MCF 10A (cell line): Measurements from ENCODE around the gene DHRS11. TPM values are rescaled to one million over a fixed set of nuclear protein-coding genes. Genes with fewer than 3 reads are reported as not detected.

ENCODE experiments used
- BruUV-seq: library from RNA; stranded (reverse); fragments of 400-500 nt; replicated peaks from 2 replicates; lab custom pipeline; 2021; lab: Mats Ljungman, UMichigan
- CTCF ChIA-PET: fragments of 300-600 bp; sonication (Branson Sonifier 250); formaldehyde crosslinking; extraction: SDS; loops from one replicate; lab custom pipeline; 2021; ENCODE audit warnings: antibody characterized with exemption, inconsistent platforms; lab: Yijun Ruan, JAX
- POLR2A ChIA-PET: fragments of 300-600, 350-650 bp; sonication (Branson Sonifier 250); formaldehyde crosslinking; extraction: SDS; loops from one replicate; lab custom pipeline; 2020; ENCODE audit warnings: antibody characterized with exemption, inconsistent platforms; lab: Yijun Ruan, JAX
- DNase-seq: peaks from one replicate; pipeline ENCODE4 v3.0.0-alpha.2; 2018; ENCODE audit not compliant: unreplicated experiment
- H3K27ac Mint-ChIP-seq: one replicate; pipeline ENCODE4 v1.8.0; 2022; ENCODE audit warnings: mild to moderate bottlenecking, low read depth, mixed read lengths; ENCODE audit not compliant: unreplicated experiment
- H3K27me3 Mint-ChIP-seq: one replicate; pipeline ENCODE4 v1.8.0; 2022; ENCODE audit warnings: mixed read lengths; ENCODE audit not compliant: insufficient read depth, unreplicated experiment
- H3K36me3 Mint-ChIP-seq: one replicate; pipeline ENCODE4 v1.8.0; 2022; ENCODE audit warnings: mild to moderate bottlenecking, moderate library complexity, mixed read lengths; ENCODE audit not compliant: insufficient read depth, unreplicated experiment
- H3K4me1 Mint-ChIP-seq: one replicate; pipeline ENCODE4 v1.8.0; 2022; ENCODE audit warnings: mixed read lengths; ENCODE audit not compliant: insufficient read depth, unreplicated experiment
- H3K4me3 Mint-ChIP-seq: one replicate; pipeline ENCODE4 v1.8.0; 2022; ENCODE audit warnings: mild to moderate bottlenecking, moderate library complexity, mixed read lengths; ENCODE audit not compliant: unreplicated experiment
- H3K9me3 Mint-ChIP-seq: one replicate; pipeline ENCODE4 v1.8.0; 2022; ENCODE audit warnings: mixed read lengths; ENCODE audit not compliant: unreplicated experiment
- intact Hi-C: fragments of 100-400 bp; cut with micrococcal nuclease; formaldehyde crosslinking; loops from 2 replicates; pipeline ENCODE4 v1.14.1; 2022
- total RNA-seq: library from RNA; stranded (reverse); gene quantifications from 2 replicates; pipeline ENCODE4 v1.2.3, GENCODE V29; 2022
- TF ChIP-seq, protein P1 (sequence below): fragments of 200-600 bp; IDR thresholded peaks from one replicate; pipeline ENCODE4 v1.8.0; 2022; ENCODE audit warnings: antibody characterized with exemption, mild to moderate bottlenecking; ENCODE audit not compliant: unreplicated experiment

Gene DHRS11
- total RNA-seq, 1 experiment from 2014 or later, result 14.7 TPM

- Mint-ChIP-seq H3K36me3 (peaks cover 21% of the 10 kb centered on the region), H3K4me3 (peak overlapping the region; percentile 96), H3K9me3 (no peaks in the 10 kb centered on the region), H3K27me3 (no peaks in the 10 kb centered on the region), H3K27ac (peak overlapping the region; percentile 95), H3K4me1 (peaks cover 22% of the 10 kb centered on the region)
- POLR2A ChIA-PET, result interaction anchor here (0.6 to 8.0 kb wide), 22 partner anchors 9 to 945 kb away, joined by 3 to 266 read pairs (median 4); partner anchors contain the start of genes AATF, DHRS11, MRM1 and MYO19
- TF ChIP-seq, protein P1, sequence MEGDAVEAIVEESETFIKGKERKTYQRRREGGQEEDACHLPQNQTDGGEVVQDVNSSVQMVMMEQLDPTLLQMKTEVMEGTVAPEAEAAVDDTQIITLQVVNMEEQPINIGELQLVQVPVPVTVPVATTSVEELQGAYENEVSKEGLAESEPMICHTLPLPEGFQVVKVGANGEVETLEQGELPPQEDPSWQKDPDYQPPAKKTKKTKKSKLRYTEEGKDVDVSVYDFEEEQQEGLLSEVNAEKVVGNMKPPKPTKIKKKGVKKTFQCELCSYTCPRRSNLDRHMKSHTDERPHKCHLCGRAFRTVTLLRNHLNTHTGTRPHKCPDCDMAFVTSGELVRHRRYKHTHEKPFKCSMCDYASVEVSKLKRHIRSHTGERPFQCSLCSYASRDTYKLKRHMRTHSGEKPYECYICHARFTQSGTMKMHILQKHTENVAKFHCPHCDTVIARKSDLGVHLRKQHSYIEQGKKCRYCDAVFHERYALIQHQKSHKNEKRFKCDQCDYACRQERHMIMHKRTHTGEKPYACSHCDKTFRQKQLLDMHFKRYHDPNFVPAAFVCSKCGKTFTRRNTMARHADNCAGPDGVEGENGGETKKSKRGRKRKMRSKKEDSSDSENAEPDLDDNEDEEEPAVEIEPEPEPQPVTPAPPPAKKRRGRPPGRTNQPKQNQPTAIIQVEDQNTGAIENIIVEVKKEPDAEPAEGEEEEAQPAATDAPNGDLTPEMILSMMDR, result no peak
- intact Hi-C loops, result no loop called here
- CTCF ChIA-PET, result interaction anchor here (0.6 to 1.4 kb wide), 6 partner anchors 9 to 370 kb away, joined by 3 to 5 read pairs (median 4); no protein-coding TSS in a partner anchor
- no TSS peak for BruUV-seq
- no peak for DNase-seq
These were observed 45.1 kb upstream of the DHRS11 start for GRCh38 chr17:36546418-36547093.

DNA sequence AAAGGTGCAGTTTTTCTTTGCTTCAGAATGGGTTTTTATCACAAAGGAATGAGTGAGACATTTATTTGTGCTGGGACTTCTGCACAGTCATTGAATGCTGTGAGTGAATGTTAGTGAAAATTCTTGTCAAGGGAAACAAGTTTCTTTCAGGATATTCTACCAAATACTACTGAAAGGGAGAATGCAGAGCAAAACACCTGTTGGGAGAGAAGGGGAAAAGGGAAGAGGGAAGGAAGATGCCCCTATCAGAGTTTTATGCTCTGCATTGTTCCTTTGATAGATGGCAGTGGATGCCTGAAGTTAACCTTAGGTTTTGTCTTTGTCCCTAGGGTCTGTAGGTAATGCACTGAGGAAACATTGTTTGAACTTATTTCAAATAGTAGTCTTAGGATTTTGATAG is 43.9 kb upstream of the DHRS11 start:
- no peaks in the 10 kb centered on the region for H3K9me3 Mint-ChIP-seq
- H3K36me3 Mint-ChIP-seq, result peaks cover 31% of the 10 kb centered on the region
- ChIA-PET POLR2A (interaction anchor here (0.7 to 8.0 kb wide), 9 partner anchors 9 to 769 kb away, joined by 3 to 266 read pairs (median 3); partner anchors contain the start of genes MRM1, MYO19 and PIGW), CTCF (no interaction called here)
- intact Hi-C loops, result no loop called here
- no peaks in the 10 kb centered on the region for H3K27me3 Mint-ChIP-seq
- TF ChIP-seq, protein P1, result no peak
- peak overlapping the region; percentile 96 for H3K4me3 Mint-ChIP-seq
- DNase-seq, result no peak
- peak overlapping the region; percentile 78 for H3K27ac Mint-ChIP-seq
- no TSS peak for BruUV-seq
- H3K4me1 Mint-ChIP-seq, result peaks cover 22% of the 10 kb centered on the region

DNA sequence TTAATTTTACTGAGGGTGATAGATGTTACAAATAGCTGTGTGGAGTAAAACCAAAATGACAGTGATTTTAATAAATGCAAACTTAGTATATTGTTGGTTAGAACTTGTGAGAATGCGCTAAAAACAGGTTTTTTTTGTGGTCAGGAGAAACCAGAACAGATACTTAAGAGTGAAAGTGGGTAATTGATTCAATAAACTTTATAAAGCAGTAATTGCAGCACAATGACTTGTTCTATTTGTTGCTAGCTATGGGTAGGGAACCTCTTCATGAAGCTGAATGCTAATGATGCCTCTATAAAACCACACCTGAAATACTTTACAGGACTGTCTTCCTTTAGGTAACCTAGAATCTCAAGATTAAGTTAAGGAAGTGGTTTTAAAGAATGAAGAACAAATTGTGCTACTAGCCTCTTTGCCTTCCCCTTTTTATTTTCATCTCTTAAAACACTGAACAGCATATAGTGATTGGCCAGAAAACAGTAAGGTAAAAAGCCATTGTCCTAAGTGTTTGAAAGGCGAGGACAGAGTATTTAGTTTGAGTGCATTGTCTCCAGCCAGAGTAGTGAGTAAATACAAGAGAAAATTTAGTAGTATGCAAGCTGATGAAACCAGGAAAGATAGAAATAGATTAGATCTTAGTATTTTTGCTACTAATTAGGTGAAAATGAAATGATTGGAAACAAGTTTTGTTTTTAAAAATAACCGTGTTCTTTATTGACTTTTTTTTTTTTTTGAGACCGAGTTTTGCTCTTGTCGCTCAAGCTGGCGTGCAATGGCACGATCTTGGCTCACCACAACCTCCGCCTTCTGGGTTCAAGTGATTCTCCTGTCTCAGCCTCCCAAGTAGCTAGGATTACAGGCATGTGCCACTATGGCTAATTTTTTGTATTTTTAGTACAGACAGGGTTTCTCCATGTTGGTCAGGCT is 40.9 kb upstream of the DHRS11 start:
- intact Hi-C loops, result no loop called here
- DNase-seq, result no peak
- TF ChIP-seq, protein P1, result no peak
- H3K27ac Mint-ChIP-seq, result no peak overlapping the region
- peaks cover 28% of the 10 kb centered on the region for H3K4me1 Mint-ChIP-seq
- H3K4me3 Mint-ChIP-seq, result no peak overlapping the region
- H3K36me3 Mint-ChIP-seq, result peaks cover 55% of the 10 kb centered on the region
- ChIA-PET POLR2A (interaction anchor here (0.8 to 2.1 kb wide), 6 partner anchors 9 to 64 kb away, joined by 3 to 11 read pairs (median 3); partner anchors contain the start of genes MRM1, MYO19, PIGW and ZNHIT3), CTCF (interaction anchor here (0.9 kb wide), 1 partner anchor 36 kb away, joined by 3 read pairs; no protein-coding TSS in a partner anchor)
- no TSS peak for BruUV-seq
- no peaks in the 10 kb centered on the region for H3K27me3 Mint-ChIP-seq
- no peaks in the 10 kb centered on the region for H3K9me3 Mint-ChIP-seq
